Measurements from ENCODE around the gene ROCK2.

GRCh38 chr2:11224887-11225286, 119.5 kb downstream of the ROCK2 start:
- TF ChIP-seq, protein P1, sequence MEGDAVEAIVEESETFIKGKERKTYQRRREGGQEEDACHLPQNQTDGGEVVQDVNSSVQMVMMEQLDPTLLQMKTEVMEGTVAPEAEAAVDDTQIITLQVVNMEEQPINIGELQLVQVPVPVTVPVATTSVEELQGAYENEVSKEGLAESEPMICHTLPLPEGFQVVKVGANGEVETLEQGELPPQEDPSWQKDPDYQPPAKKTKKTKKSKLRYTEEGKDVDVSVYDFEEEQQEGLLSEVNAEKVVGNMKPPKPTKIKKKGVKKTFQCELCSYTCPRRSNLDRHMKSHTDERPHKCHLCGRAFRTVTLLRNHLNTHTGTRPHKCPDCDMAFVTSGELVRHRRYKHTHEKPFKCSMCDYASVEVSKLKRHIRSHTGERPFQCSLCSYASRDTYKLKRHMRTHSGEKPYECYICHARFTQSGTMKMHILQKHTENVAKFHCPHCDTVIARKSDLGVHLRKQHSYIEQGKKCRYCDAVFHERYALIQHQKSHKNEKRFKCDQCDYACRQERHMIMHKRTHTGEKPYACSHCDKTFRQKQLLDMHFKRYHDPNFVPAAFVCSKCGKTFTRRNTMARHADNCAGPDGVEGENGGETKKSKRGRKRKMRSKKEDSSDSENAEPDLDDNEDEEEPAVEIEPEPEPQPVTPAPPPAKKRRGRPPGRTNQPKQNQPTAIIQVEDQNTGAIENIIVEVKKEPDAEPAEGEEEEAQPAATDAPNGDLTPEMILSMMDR (IDR thresholded peaks at IDR 0.05; ENCODE audit: poor library complexity) = no peak
- no peak for TF ChIP-seq EZH2 (IDR thresholded peaks at IDR 0.05; ENCODE audit: borderline replicate concordance)
